GM12878 (cell line): ENCODE data around the gene SUSD1. TPM values are rescaled to one million over a fixed set of nuclear protein-coding genes. Genes with fewer than 3 reads are reported as not detected.

Experiments used
- BCL11A ChIP-seq: IDR thresholded peaks from 2 replicates; pipeline ENCODE4 v1.6.1; 2011; ENCODE audit warnings: low read depth, low read length
- CBX3 ChIP-seq: fragments of 200-600 bp; sonication (generic); IDR thresholded peaks from 2 replicates; pipeline ENCODE4 v1.6.1; 2016; ENCODE audit warnings: low read depth, borderline replicate concordance
- CBX5 ChIP-seq: sonication (generic); IDR thresholded peaks from 2 replicates; pipeline ENCODE4 v1.6.1; 2016; ENCODE audit warnings: low read depth, moderate library complexity, mild to moderate bottlenecking, inconsistent platforms
- CHD1 ChIP-seq: IDR thresholded peaks from 2 replicates; pipeline ENCODE4 v1.6.1; 2012; ENCODE audit warnings: low read depth, low read length, improper control_type of control experiment
- EED ChIP-seq: sonication (generic); IDR thresholded peaks from 2 replicates; pipeline ENCODE4 v1.6.1; 2016; ENCODE audit warnings: antibody characterized with exemption, low read depth
- IKZF1 ChIP-seq: fragments of 450-650 bp; conservative IDR thresholded peaks from 2 replicates; pipeline ENCODE4 v1.6.1; 2017; ENCODE audit warnings: antibody characterized with exemption, mild to moderate bottlenecking
- IKZF2 ChIP-seq, 2 experiments: fragments of 450-650 bp; IDR thresholded peaks; 2 replicates each; pipeline ENCODE4 v1.6.1; 2017; ENCODE audit warnings: mild to moderate bottlenecking in 2 of 2, moderate library complexity in 2 of 2
- JUNB ChIP-seq: IDR thresholded peaks from 2 replicates; pipeline ENCODE4 v1.6.1; 2016; ENCODE audit warnings: antibody characterized with exemption, mild to moderate bottlenecking
- MEF2A ChIP-seq: IDR thresholded peaks from 2 replicates; pipeline ENCODE4 v1.6.1; 2011; ENCODE audit warnings: low read depth, mild to moderate bottlenecking, low read length, moderate library complexity; ENCODE audit not compliant: insufficient read depth
- MLLT1 ChIP-seq: fragments of 450-650 bp; IDR thresholded peaks from 2 replicates; pipeline ENCODE4 v1.6.1; 2016; ENCODE audit warnings: mild to moderate bottlenecking
- MTA3 ChIP-seq: IDR thresholded peaks from 2 replicates; pipeline ENCODE4 v1.6.1; 2012; ENCODE audit warnings: low read length, inconsistent platforms, borderline replicate concordance
- MYB ChIP-seq: fragments of 150-350 bp; IDR thresholded peaks from 2 replicates; pipeline ENCODE4 v1.6.1; 2014; ENCODE audit warnings: mild to moderate bottlenecking, low read depth, low read length, borderline replicate concordance
- NR2C1 ChIP-seq: fragments of 450-650 bp; IDR thresholded peaks from 2 replicates; pipeline ENCODE4 v1.6.1; 2017; ENCODE audit warnings: antibody characterized with exemption, mild to moderate bottlenecking, moderate library complexity
- PML ChIP-seq: IDR thresholded peaks from 2 replicates; pipeline ENCODE4 v1.6.1; 2012; ENCODE audit warnings: low read length, inconsistent platforms
- POLR2A ChIP-seq: IDR thresholded peaks from 2 replicates; pipeline ENCODE4 v1.6.1; 2011; ENCODE audit warnings: low read depth, mild to moderate bottlenecking, low read length
- REST ChIP-seq: IDR thresholded peaks from 2 replicates; pipeline ENCODE4 v1.6.1; 2012; ENCODE audit warnings: mild to moderate bottlenecking, low read depth, low read length
- TCF7 ChIP-seq: IDR thresholded peaks from 2 replicates; pipeline ENCODE4 v1.6.1; 2014; ENCODE audit warnings: antibody characterized with exemption, borderline replicate concordance
- ZBTB33 ChIP-seq: fragments of 450-650 bp; IDR thresholded peaks from 2 replicates; pipeline ENCODE4 v1.6.1; 2017; ENCODE audit warnings: mild to moderate bottlenecking
- ZBTB4 ChIP-seq: fragments of 450-650 bp; formaldehyde crosslinking; IDR thresholded peaks from 2 replicates; pipeline ENCODE4 v1.4.0; 2022; ENCODE audit warnings: mild to moderate bottlenecking, moderate library complexity
- polyA plus RNA-seq, 11 experiments: library from polyadenylated mRNA; depleted of rRNA in 4 of 11; unstranded in 6 of 11; stranded (reverse) in 5 of 11; fragments of >200 nt; fragmentation: Nextera tagmentation in 4 of 11; fragmentation: Illumina TruSeq in 1 of 11; extraction: Ambion mirVana in 4 of 11; extraction: Trizol in 1 of 11; gene quantifications; 1 replicate in 1 of 11; 2 replicates in 10 of 11; pipeline versions ENCODE4 v1.2.1 to v1.2.3, GENCODE V29; 2011 to 2016; ENCODE audit warnings: inconsistent platforms in 2 of 11, missing spikeins in 2 of 11, low read depth in 1 of 11
- total RNA-seq, 4 experiments: library from RNA; depleted of rRNA in 3 of 4; stranded (reverse); fragments of >200 nt in 3 of 4; fragmentation: Illumina TruSeq in 1 of 4; extraction: Trizol in 1 of 4; gene quantifications; 2 replicates each; pipeline versions ENCODE4 v1.2.1 to v1.2.3, GENCODE V29; 2013 to 2021
- TF ChIP-seq, protein P1 (sequence below): fragments of 450-650 bp; IDR thresholded peaks from 2 replicates; pipeline ENCODE4 v1.6.1; 2016; ENCODE audit warnings: mild to moderate bottlenecking

SUSD1 gene
- total and polyA plus RNA-seq, 10 of the 15 experiments (the other 5 are each of a cell fraction or from before 2014, with no cell fraction given): 6.7 to 20.8 (median 13.2) TPM

GRCh38 chr9:111994831-111995458 lies 180.2 kb downstream of the SUSD1 start (continued):
- TF ChIP-seq ZBTB4: no peak
- TF ChIP-seq IKZF1: peak; percentile 83
- TF ChIP-seq NR2C1: no peak
- peak; percentile 78 for TF ChIP-seq EED
- TF ChIP-seq CHD1: no peak
- 0 out of 2 replicates have a peak, but pooled peaks have one; percentile 9 for TF ChIP-seq TCF7
- TF ChIP-seq MYB: no peak
- no peak for TF ChIP-seq PML
- TF ChIP-seq BCL11A: 0 out of 2 replicates have a peak, but pooled peaks have one; percentile 12
- TF ChIP-seq POLR2A: no peak
- TF ChIP-seq IKZF2 (IDR thresholded peaks at IDR 0.05): peak; percentile 93 to 94
- TF ChIP-seq MLLT1: peak; percentile 41; the same call in 1 of the 2 replicates
- TF ChIP-seq, protein P1, sequence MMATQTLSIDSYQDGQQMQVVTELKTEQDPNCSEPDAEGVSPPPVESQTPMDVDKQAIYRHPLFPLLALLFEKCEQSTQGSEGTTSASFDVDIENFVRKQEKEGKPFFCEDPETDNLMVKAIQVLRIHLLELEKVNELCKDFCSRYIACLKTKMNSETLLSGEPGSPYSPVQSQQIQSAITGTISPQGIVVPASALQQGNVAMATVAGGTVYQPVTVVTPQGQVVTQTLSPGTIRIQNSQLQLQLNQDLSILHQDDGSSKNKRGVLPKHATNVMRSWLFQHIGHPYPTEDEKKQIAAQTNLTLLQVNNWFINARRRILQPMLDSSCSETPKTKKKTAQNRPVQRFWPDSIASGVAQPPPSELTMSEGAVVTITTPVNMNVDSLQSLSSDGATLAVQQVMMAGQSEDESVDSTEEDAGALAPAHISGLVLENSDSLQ: peak; percentile 48; the same call in 1 of the 2 replicates
- peak; percentile 73; the same call in 1 of the 2 replicates for TF ChIP-seq MEF2A
- peak; percentile 93 for TF ChIP-seq JUNB
- TF ChIP-seq CBX5: 0 out of 2 replicates have a peak, but pooled peaks have one; percentile 11
- no peak for TF ChIP-seq REST
- TF ChIP-seq CBX3: no peak
- 0 out of 2 replicates have a peak, but pooled peaks have one; percentile 53 for TF ChIP-seq MTA3
- no peak for TF ChIP-seq ZBTB33
